ENCODE data around the gene MASP1.
"Not testable (repeated sequence)": the region's sequence is repeated elsewhere in the genome, so short reads cannot be mapped to it uniquely, and the experiment has no call there.

The MASP1 gene

GRCh38 chr3:187264911-187265310 lies 26.6 kb downstream of the MASP1 start:
- DNase-seq (ENCODE audit: low read depth), result no peak

GRCh38 chr3:187264021-187264420 lies 27.5 kb downstream of the MASP1 start:
- peak; percentile 65 for DNase-seq (ENCODE audit: low read depth)

GRCh38 chr3:187263270-187263669 lies 28.3 kb downstream of the MASP1 start:
- no peak for DNase-seq (ENCODE audit: low read depth)

- DNase-seq (ENCODE audit: low read depth), result no peak
These were observed 29.2 kb downstream of the MASP1 start for GRCh38 chr3:187262360-187262759.

- DNase-seq (ENCODE audit: low read depth), result peak; percentile 50
These were observed 30.0 kb downstream of the MASP1 start for GRCh38 chr3:187261541-187261969.

GRCh38 chr3:187259171-187259570 lies 32.4 kb downstream of the MASP1 start:
- DNase-seq (ENCODE audit: low read depth), result no peak

GRCh38 chr3:187257992-187258692 lies 33.4 kb downstream of the MASP1 start:
- no peak for DNase-seq (ENCODE audit: low read depth)

GRCh38 chr3:187257471-187257870 lies 34.1 kb downstream of the MASP1 start:
- no peak for DNase-seq (ENCODE audit: low read depth)

- no peak for DNase-seq (ENCODE audit: low read depth)
These were observed 35.4 kb downstream of the MASP1 start for GRCh38 chr3:187256051-187256616.

GRCh38 chr3:187255314-187255713 lies 36.2 kb downstream of the MASP1 start:
- DNase-seq (ENCODE audit: low read depth), result no peak

- DNase-seq (ENCODE audit: low read depth), result no peak
These were observed 39.2 kb downstream of the MASP1 start for GRCh38 chr3:187252311-187252710.

- no peak for DNase-seq (ENCODE audit: low read depth)
These were observed 39.9 kb downstream of the MASP1 start for GRCh38 chr3:187251599-187251998.

- no peak for DNase-seq (ENCODE audit: low read depth)
These were observed 44.1 kb downstream of the MASP1 start for GRCh38 chr3:187247398-187247797.

GRCh38 chr3:187243933-187244524 lies 47.5 kb downstream of the MASP1 start:
- DNase-seq (ENCODE audit: low read depth), result no peak

GRCh38 chr3:187242900-187243299 lies 48.6 kb downstream of the MASP1 start:
- no peak for DNase-seq (ENCODE audit: low read depth)

GRCh38 chr3:187242435-187242834 lies 49.1 kb downstream of the MASP1 start:
- DNase-seq (ENCODE audit: low read depth), result no peak

- not testable (repeated sequence) for DNase-seq (ENCODE audit: low read depth)
These were observed 52.7 kb downstream of the MASP1 start for GRCh38 chr3:187238835-187239234.

GRCh38 chr3:187238239-187238638 lies 53.3 kb downstream of the MASP1 start:
- DNase-seq (ENCODE audit: low read depth), result no peak

GRCh38 chr3:187237741-187238140 lies 53.8 kb downstream of the MASP1 start:
- no peak for DNase-seq (ENCODE audit: low read depth)

- no peak for DNase-seq (ENCODE audit: low read depth)
These were observed 54.6 kb downstream of the MASP1 start for GRCh38 chr3:187236962-187237361.

- DNase-seq (ENCODE audit: low read depth), result no peak
These were observed 61.5 kb downstream of the MASP1 start for GRCh38 chr3:187230011-187230410.

GRCh38 chr3:187228740-187229139 lies 62.8 kb downstream of the MASP1 start:
- no peak for DNase-seq (ENCODE audit: low read depth)

GRCh38 chr3:187227658-187228258 lies 63.8 kb downstream of the MASP1 start:
- DNase-seq (ENCODE audit: low read depth), result peak; percentile 65

Data from non-pigmented ciliary epithelial cell (primary cell).